NCI-H82 treated with DMSO at 0.1 percent for 48 hours (cell line): Measurements from ENCODE around the gene GATC.
"Not testable (repeated sequence)": the region's sequence is repeated elsewhere in the genome, so short reads cannot be mapped to it uniquely, and the experiment has no call there.

Experiments
- DNase-seq: peaks from one replicate; lab custom pipeline; 2025; ENCODE audit not compliant: unreplicated experiment; lab: John Stamatoyannopoulos, UW

The GATC gene

GRCh38 chr12:120432772-120433525, 13.3 kb upstream of the GATC start:
- no peak for DNase-seq

- peak; percentile 99 for DNase-seq
Observed at GRCh38 chr12:120437735-120438494, 8.3 kb upstream of the GATC start, which contains the start of gene COX6A1. Gene COX6A1 (plus strand): TSS chr12:120438113. CDS start chr12:120438127, 14 bp downstream.

DNA sequence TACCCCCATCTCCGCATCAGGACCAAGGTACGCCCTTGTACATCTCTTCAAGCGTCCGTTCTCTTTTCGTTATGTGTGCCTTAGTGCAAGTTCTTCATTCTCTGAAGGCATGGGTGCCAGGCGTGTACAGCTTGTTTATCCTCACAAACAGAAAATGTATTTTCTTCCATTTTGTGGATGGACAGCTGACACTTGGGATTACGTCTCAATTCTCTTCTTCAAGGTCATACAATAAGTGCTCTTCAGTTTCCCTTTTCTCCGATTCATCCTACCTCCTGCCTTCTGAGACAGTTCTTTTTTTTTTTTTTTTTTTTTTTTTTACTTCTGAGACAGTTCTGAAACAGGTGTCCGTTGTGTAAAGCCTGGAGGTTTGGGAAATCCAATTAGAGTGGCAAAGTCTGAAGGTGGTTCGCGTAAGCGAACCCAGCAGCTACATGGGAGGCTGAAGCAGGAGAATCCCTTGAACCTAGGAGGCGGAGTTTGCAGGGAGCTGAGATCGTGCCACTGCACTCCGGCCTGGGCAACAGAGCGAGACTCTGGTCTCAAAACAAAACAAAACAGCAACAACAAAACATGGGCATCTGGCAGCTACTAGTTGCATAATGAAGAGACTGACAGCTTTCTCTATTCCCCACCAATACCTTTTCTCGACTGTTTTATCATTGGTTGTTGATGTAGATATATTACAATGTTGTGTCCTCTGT, 7.6 kb upstream of the GATC start:
- no peak for DNase-seq

- DNase-seq: peak; percentile 14
Observed at GRCh38 chr12:120439646-120440247, 6.5 kb upstream of the GATC start.

DNA sequence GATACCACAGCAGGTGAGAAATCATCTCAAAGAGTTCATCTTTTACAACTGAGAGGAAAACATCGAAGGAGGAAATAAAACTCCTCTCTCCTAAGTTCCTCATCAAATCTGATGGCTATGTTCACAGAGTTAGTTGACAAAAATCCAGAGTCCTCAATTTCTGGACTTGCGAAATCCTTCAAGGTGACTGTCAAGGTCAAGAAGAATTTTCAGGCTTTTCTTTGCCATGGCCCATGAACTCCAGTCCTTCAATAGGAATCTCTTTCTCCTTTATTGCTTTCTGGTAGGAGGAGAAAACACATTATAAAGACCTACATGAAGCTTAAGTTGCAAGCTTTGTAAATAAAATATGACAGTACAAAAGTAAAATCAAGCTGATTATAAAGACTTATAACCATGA, 1.6 kb upstream of the GATC start:
- no peak for DNase-seq

GRCh38 chr12:120446844-120447178, 567 bp downstream of the GATC start:
- DNase-seq: not testable (repeated sequence)

DNA sequence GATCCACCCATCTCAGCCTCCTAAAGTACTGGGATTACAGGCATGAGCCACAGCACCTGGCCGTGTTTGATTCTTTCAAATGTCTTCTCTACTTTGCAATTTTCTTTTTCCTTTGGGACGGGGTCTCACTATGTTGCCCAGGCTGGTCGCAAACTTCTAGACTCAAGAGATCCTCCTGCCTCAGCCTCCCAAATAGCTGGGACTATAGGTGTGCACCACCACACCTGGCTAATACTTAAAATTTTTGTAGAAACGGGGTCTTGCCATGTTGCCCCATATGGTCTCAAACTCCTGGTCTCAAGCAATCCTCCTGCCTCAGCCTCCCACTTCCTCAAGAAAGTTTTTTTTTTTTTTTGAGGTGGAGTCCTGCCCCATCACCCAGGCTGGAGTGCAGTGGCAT, 1.7 kb downstream of the GATC start:
- no peak for DNase-seq

DNA sequence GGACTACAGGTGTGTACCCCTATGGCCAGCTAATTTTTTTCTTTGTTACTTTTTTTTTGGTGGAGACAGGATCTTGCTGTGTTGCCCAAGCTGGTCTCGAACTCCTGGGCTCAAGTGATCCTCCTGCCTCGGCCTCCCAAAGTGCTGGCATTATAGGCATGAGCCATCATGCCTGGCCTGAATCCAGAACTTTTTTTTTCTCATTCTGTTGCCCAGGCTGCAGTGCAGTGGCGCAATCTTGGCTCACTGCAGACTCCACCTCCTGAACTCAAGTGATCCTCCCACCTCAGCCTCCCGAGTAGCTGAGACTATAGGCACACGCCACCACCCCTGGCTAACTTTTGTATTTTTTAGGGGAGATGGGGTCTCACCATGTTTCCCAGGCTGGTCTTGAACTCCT, 6.3 kb downstream of the GATC start:
- DNase-seq: not testable (repeated sequence)

DNA sequence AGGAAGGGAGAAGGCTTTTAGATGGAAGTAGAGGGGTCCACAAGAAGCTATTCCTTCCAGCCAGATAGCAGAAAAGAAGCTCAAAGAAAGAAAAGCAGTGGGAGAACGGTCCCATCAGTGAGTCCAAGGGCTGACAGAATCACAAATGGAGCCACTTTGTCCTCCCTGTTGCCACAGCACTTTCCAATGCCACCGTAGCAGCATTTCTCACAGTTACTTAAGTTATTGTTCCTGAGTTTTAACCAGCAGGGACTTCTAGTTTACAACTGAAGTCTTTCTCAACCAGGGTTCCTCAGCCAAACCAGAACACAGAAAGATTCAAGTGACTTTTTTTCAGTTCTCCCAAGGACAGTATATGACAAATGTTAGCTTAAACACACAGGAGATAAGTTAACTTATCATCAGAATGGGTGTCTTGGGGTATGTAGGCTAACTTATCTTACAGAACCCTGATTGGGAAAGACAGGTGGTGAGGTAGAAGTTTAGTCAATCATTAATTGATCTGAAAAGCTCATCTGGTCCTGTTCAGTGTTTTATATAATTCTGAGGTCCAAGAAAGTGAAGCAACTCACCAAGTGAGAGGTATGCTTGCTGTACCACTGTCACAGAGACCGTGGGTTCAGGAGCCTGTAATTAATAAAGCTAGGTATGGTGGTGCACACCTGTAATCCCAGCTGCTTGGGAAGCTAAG, 7.0 kb downstream of the GATC start:
- DNase-seq: no peak

- DNase-seq: no peak
Observed at GRCh38 chr12:120453977-120454376, 7.7 kb downstream of the GATC start.

- DNase-seq: no peak
Observed at GRCh38 chr12:120455302-120455701, 9.1 kb downstream of the GATC start.

DNA sequence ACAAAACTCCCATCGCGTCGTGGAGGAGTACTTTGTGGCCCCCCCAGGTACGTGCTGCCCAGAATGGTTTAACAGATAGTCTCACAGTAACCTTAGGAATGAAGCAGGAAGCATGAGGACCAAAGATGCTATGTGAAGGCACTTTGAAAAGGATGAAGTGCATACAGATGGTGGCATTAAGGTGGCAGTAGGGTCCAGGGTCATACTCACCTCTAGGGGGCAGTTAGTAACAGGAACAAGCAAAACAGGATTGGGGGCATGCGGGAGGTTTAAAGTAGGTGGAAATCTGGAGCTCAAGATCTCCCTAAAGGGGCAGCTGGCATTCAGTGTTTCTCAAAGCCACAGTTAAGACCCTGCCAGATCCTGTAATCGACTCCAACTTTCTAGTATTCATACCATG, 10.9 kb downstream of the GATC start:
- DNase-seq: peak; percentile 12

GRCh38 chr12:120460157-120460556, 13.9 kb downstream of the GATC start:
- no peak for DNase-seq

- no peak for DNase-seq
Observed at GRCh38 chr12:120462099-120462640, 15.9 kb downstream of the GATC start.

DNA sequence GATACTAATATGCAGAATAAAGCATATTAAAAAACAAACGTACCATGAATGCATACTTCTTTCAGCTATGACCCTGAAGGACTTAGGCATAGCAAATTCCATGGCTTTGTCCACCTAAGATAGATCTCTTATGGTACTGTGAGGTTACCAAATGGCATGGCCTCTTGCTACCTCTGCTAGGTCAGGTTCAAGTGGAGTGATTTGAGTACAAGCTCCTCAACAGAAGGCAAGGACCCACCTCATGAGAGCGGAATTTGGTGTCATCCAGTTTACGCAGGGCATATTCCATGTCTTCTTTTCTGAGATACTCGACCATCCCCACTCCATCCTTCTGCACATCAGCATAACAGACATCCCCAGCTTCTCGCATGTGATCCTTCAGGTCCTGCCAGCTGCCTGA, 17.5 kb downstream of the GATC start:
- no peak for DNase-seq

DNA sequence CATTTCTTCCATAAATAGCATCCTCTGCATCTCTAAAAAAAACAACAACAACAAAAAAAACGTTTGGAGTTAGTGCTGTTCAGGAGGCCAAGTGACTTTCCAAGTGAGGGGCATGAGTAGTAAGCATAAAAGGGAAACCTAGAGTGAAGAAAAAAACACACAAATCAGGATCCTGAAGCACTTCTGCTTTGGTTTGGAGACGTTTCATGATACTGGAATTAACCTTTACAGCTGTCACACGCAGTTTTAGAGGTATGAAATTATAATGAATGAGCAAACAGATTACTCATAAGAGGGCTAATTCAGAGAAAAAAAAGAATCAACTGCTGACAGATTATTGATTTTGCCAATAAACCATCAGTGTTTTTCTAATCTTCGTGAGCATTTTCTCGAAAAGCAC, 19.5 kb downstream of the GATC start:
- DNase-seq: no peak

DNA sequence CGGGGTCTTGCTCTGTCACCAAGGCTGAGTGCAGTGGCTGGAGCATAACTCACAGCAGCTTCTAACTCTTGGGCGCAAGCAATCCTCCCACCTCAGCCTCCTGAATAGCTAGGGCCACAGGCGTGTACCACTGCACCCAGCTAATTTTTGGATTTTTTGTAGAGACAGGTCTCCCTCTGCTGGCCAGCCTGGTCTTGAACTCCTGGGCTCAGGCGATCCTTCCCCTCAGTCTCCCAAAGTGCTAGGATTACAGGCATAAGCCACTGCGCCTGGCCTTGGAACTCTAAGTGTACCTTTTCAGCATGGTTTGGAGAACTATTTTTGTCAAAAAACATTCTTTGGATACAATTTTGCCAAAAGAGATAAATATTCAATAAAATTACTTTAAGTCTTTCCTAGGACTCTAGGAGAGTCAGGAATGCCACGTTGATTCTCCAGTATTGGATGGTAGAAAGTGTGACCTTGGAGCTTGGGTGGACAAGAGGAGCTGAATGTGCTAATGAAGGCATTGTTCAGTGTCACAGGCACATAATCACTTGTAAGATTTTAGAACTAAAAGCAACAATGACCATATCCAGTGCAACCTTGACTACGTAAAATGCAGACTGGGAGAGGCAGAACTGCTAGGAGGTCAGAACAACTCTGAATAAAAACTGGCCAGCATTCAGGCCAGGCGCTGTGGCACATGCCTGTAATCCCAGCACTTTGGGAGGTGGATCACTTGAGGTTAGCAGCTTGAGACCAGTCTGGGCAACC, 20.5 kb downstream of the GATC start:
- peak; percentile 7 for DNase-seq

DNA sequence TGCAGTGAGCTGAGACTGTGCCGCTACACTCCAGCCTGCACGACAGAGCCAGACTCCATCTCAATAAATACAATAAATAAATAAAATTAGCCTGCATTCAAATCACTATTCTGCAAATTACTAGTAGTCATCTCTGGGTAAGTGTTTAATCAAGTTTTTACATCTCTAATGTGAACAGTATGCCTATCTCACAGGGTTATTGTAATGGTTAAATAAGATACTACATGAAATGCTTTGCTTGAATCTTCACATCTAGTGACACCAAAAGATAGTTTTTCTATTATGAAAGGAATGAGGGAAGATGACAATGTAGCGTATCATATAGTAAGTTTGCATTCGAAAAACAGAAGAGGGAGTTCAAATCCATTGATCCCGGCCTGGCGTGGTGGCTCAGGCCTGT, 21.2 kb downstream of the GATC start:
- no peak for DNase-seq

DNA sequence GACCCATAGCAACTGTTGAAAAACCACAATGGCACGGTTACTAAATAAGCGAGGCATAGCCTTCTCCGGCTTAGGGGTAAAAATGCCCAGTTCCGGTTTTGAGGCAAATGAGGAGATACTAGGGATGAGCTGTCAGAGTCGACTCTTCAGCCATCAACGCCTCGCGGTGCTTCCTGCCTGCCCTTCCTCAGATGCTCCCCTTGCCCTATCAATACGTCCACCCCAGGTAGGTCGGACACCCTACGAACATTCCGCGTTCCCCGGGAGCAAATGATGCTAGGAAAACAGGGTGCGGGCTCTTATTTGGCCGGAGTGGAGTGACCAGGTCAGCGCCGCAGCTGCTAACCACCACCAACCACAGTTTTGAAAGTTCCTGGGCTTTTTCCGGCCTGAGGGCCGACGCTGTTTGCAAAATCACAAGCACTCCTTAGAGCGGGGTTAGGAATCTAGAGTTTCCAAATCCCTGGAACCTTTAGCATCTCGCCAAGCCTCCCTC, 22.1 kb downstream of the GATC start:
- DNase-seq: no peak
